ENCODE data around the gene CPNE9.
A peak's percentile ranks its signal among the peaks of the same experiment; 100 is the strongest.
"Not testable (repeated sequence)": the region's sequence is repeated elsewhere in the genome, so short reads cannot be mapped to it uniquely, and the experiment has no call there.

Gene CPNE9

GRCh38 chr3:9767418-9767817 is 63.8 kb downstream of the CPNE9 start:
- POLR2A ChIA-PET (ENCODE audit: low non-redundant PET) = no interaction called here
- no peak for DNase-seq (ENCODE audit: low spot score)
- CTCF ChIA-PET = no interaction called here
- TF ChIP-seq, protein P1, sequence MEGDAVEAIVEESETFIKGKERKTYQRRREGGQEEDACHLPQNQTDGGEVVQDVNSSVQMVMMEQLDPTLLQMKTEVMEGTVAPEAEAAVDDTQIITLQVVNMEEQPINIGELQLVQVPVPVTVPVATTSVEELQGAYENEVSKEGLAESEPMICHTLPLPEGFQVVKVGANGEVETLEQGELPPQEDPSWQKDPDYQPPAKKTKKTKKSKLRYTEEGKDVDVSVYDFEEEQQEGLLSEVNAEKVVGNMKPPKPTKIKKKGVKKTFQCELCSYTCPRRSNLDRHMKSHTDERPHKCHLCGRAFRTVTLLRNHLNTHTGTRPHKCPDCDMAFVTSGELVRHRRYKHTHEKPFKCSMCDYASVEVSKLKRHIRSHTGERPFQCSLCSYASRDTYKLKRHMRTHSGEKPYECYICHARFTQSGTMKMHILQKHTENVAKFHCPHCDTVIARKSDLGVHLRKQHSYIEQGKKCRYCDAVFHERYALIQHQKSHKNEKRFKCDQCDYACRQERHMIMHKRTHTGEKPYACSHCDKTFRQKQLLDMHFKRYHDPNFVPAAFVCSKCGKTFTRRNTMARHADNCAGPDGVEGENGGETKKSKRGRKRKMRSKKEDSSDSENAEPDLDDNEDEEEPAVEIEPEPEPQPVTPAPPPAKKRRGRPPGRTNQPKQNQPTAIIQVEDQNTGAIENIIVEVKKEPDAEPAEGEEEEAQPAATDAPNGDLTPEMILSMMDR (conservative IDR thresholded peaks at IDR 0.05; ENCODE audit: low read depth) = no peak
- peak overlapping the region; percentile 82 for H3K27ac ChIP-seq

- TF ChIP-seq, protein P1 (conservative IDR thresholded peaks at IDR 0.05; ENCODE audit: low read depth) = no peak
- ChIA-PET POLR2A (ENCODE audit: low non-redundant PET) (no interaction called here), CTCF (no interaction called here)
- H3K27ac ChIP-seq = peak overlapping the region; percentile 82
- DNase-seq (ENCODE audit: low spot score) = no peak
These were observed 64.6 kb downstream of the CPNE9 start for GRCh38 chr3:9768141-9768775.

DNA sequence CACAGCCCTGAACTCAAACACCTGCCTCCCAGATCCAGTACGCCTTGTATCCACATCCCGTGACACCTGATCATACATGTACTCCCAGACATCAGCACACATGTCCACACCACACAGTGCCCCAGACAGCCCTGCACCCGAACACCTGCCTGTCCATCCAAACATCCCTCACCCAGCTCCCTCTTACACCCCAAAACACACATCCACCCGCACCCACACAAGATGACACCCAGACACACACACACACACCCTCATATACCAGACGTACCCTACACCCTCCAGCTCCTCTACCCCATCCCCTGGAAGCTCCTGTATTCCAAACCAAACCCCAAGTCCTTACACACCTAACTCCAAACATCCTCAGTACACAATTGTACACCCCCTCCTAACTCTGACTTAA is 65.4 kb downstream of the CPNE9 start:
- H3K27ac ChIP-seq = peak overlapping the region; percentile 82
- CTCF ChIA-PET = interaction anchor here (1.3 kb wide), 1 partner anchor 54 kb away, joined by 3 read pairs; no protein-coding TSS in a partner anchor
- POLR2A ChIA-PET (ENCODE audit: low non-redundant PET) = no interaction called here

GRCh38 chr3:9769426-9770275 is 66.0 kb downstream of the CPNE9 start, which contains the start of gene CAMK1:
TSS of gene CAMK1 (minus strand) at chr3:9769947. CDS start at chr3:9767749, 2,198 bp downstream.
- CTCF ChIA-PET = interaction anchor here (0.6 to 1.3 kb wide), 2 partner anchors 54 to 561 kb away, joined by 3 to 4 read pairs; no protein-coding TSS in a partner anchor

More for the DNA sequence above, 65.4 kb downstream of the CPNE9 start:
- TF ChIP-seq, protein P1 (conservative IDR thresholded peaks at IDR 0.05; ENCODE audit: low read depth) = no peak
- DNase-seq (ENCODE audit: low spot score) = no peak

GRCh38 chr3:9770276-9770812 is 66.7 kb downstream of the CPNE9 start:
- peak overlapping the region; percentile 82 for H3K27ac ChIP-seq
- TF ChIP-seq, protein P1 (conservative IDR thresholded peaks at IDR 0.05; ENCODE audit: low read depth) = no peak
- ChIA-PET POLR2A (ENCODE audit: low non-redundant PET) (interaction anchor here (0.9 kb wide), 1 partner anchor 8 kb away, joined by 3 read pairs; no protein-coding TSS in a partner anchor), CTCF (no interaction called here)
- DNase-seq (ENCODE audit: low spot score) = no peak

More at GRCh38 chr3:9769426-9770275, 66.0 kb downstream of the CPNE9 start, which contains the start of gene CAMK1:
- TF ChIP-seq, protein P1 (conservative IDR thresholded peaks at IDR 0.05; ENCODE audit: low read depth) = no peak
- peak within 1 kb of the TSS; percentile 82 for H3K27ac ChIP-seq
- peak; percentile 61 for DNase-seq (ENCODE audit: low spot score)
- POLR2A ChIA-PET (ENCODE audit: low non-redundant PET) = interaction anchor here (0.9 kb wide), 1 partner anchor 8 kb away, joined by 3 read pairs; no protein-coding TSS in a partner anchor

- DNase-seq (ENCODE audit: low spot score); POLR2A ChIA-PET (ENCODE audit: low non-redundant PET); CTCF ChIA-PET: not testable (repeated sequence)
- H3K27ac ChIP-seq = peak overlapping the region; percentile 82
These were observed 67.4 kb downstream of the CPNE9 start for GRCh38 chr3:9771007-9771406.
